Stimulated activated CD8-positive, alpha-beta memory T cell treated with anti-CD3 and anti-CD28 coated beads, Interleukin-4, amount 100 ng/mL, for 48 hours (primary cell): ENCODE measurements around the gene TBC1D32.
"Not testable (repeated sequence)": the region's sequence is repeated elsewhere in the genome, so short reads cannot be mapped to it uniquely, and the experiment has no call there.

Experiments used
- DNase-seq: peaks from one replicate; pipeline ENCODE4 v3.0.0-alpha.2; 2020

The TBC1D32 gene

GRCh38 chr6:121216928-121217327 is 117.4 kb downstream of the TBC1D32 start:
- no peak for DNase-seq

DNA sequence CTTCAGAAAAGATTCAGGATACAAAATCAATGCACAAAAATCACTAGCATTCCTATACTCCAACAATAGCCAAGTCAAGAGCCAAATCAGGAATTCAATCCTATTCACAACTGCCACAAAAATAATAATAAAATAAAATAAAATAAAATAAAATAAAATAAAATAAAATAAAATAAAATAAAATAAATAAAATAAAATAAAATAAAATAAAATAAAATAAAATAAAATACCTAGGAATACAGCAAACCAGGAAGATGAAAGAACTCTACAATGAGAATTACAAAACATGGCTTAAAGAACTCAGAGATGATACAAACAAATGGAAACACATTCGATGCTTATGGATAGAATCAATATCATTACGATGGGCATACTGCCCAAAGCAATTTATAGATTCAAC is 120.9 kb downstream of the TBC1D32 start:
- DNase-seq = not testable (repeated sequence)

GRCh38 chr6:121210943-121211342 is 123.3 kb downstream of the TBC1D32 start:
- no peak for DNase-seq

DNA sequence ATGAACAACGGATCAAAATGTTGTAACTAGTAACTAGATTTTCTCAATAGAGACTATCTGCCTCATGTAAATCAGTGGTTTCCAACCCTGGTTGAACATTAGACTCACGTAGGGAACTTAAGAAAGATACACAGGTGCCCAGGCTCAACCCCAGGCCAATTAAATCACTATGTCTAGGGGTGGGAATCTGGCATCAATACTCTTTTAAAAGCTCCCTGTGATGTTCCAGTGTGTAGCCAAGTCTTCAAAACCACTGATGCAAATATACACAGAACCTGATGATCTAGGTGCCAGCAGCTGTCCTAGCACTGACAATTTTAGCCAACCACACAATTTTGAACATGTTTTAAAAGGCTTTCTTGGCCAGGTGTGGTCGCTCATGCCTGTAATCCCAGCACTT is 128.7 kb downstream of the TBC1D32 start:
- no peak for DNase-seq

DNA sequence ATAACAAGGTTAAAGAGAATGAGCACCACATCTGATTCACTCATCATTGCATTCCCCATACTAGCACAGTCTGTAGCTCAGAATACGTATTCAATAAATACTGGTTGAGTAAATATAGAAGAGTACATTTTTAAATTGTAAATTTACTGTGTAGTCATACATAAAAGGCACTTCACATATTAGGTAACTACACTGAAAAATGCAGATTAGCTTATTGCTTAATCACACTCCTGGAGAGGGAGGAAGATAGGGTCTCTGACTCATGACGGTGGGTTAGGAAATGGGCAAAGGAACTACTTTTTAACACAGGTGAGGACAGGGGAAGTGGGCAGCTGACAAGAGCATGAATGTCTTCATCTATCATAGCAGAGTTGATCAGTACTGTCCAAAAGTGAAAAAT is 133.2 kb downstream of the TBC1D32 start:
- no peak for DNase-seq

- not testable (repeated sequence) for DNase-seq
These were observed 138.2 kb downstream of the TBC1D32 start for GRCh38 chr6:121196042-121196441.

DNA sequence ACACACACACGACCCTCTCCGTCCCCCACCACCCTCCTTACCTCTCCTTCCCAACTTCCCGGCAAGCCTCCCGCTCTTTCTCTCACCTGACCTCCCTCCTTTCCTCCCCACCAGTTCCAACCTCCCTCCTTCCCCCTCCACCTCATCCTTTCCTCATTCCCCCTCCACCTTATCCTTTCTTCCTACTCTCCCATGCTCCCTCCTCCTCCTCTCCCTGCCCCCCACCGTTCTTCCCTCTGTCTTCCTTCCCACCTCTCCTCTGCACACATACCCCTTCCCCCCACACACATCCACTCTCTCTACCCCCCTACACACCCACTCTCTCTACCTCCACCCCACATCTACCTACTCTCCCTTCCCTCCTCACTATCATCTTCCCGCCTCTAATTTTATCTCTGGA is 144.2 kb downstream of the TBC1D32 start:
- no peak for DNase-seq

- no peak for DNase-seq
These were observed 145.9 kb downstream of the TBC1D32 start for GRCh38 chr6:121188356-121188755.

- no peak for DNase-seq
These were observed 146.5 kb downstream of the TBC1D32 start for GRCh38 chr6:121187833-121188200.

- no peak for DNase-seq
These were observed 147.0 kb downstream of the TBC1D32 start for GRCh38 chr6:121187200-121187832.

- DNase-seq = no peak
These were observed 150.5 kb downstream of the TBC1D32 start for GRCh38 chr6:121183742-121184141.

DNA sequence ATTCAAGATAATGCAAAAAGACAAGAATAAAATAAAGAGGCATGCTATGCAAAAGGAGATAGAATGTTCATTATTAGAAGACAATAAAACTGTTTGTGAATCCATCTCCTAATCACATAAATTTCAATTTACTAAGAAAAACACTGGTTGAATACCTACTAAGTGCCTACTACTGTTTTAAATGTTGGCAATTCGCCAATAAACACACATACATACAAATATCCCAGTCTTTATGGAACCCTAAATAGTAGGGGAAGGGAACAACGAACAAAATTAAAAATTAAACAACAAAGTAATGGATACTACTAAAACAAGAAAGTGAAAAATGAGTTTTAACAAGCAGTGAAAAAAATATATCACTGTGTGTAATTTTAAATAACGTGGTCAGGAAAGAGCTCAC is 158.5 kb downstream of the TBC1D32 start:
- no peak for DNase-seq

- DNase-seq = not testable (repeated sequence)
These were observed 161.8 kb downstream of the TBC1D32 start for GRCh38 chr6:121172451-121172850.

DNA sequence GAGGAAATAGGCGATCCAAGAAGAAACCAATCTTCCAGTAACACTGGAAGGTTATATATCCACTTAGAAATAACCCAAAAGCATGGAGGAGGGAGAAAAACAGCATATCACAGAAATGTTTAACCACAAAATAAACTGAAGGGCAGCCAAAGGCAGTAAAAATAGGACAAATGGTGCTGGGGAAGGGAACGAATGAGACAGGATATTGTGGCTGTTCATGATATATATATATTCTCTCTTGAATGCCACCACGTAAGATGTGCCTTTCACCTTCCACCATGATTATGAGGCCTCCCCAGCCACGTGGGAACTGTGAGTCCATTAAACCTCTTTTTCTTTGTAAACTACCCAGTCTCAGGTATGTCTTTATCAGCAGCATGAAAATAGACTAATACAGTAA is 162.4 kb downstream of the TBC1D32 start:
- no peak for DNase-seq

DNA sequence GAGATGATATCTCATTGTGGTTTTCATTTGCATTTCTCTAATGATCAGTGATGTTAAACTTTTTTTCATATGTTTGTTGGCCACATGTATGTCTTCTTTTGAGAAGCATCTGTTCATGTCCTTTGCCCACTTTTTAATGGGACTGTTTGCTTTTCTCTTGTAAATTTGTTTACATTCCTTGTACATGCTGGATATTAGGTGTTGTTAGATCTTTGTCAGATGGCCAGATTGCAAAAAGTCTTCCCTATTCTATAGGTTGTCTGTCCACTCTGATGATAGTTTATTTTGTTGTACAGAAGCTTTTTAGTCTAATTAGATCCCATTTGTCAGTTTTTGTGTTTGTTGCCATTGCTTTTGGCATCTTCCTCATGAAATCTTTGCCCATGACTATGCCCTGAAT is 172.4 kb downstream of the TBC1D32 start:
- DNase-seq = no peak

GRCh38 chr6:121160276-121160675 is 174.0 kb downstream of the TBC1D32 start:
- DNase-seq = no peak

- no peak for DNase-seq
These were observed 175.4 kb downstream of the TBC1D32 start for GRCh38 chr6:121158891-121159290.

- no peak for DNase-seq
These were observed 175.8 kb downstream of the TBC1D32 start for GRCh38 chr6:121158438-121158837.

DNA sequence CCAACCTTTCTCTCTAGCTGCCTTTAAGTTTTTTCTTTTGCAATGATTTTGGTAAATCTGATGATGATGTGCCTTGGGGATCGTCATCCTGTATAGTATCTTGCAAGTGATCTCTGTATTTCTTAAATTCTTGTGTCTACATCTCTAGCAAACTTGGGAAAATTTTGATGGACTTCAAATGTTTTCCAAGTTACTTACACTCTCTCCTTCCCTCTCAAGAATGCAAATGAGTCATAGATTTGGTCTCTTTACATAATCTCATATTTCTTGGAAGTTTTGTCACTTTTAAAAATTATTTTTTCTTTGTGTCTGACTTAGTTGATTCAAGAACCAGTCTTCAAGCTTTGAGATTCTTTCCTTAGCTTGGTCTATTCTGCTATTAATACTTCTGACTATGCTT is 176.4 kb downstream of the TBC1D32 start:
- no peak for DNase-seq

DNA sequence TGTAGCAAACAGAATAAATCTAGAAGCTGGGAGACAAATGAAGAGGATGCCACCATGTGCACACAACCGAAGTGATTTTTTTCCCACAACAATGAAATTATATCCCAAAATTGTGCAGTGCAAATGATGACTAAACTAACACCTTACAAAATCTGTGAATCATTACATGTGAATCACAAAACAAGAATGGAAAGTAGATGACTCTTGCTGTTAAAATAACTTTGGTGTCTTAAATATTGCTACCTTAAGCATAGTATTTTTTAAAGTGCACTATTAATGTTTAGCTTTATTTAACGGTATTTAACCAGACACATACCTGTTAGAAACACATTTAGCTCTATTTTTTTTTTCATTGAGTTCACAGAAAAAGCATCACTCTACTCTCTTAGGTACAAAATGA is 190.8 kb downstream of the TBC1D32 start:
- DNase-seq = no peak

- no peak for DNase-seq
These were observed 192.2 kb downstream of the TBC1D32 start for GRCh38 chr6:121142093-121142492.

- no peak for DNase-seq
These were observed 198.9 kb downstream of the TBC1D32 start for GRCh38 chr6:121135425-121135824.

- no peak for DNase-seq
These were observed 199.4 kb downstream of the TBC1D32 start for GRCh38 chr6:121134922-121135321.

- DNase-seq = no peak
These were observed 209.7 kb downstream of the TBC1D32 start for GRCh38 chr6:121124600-121124999.

DNA sequence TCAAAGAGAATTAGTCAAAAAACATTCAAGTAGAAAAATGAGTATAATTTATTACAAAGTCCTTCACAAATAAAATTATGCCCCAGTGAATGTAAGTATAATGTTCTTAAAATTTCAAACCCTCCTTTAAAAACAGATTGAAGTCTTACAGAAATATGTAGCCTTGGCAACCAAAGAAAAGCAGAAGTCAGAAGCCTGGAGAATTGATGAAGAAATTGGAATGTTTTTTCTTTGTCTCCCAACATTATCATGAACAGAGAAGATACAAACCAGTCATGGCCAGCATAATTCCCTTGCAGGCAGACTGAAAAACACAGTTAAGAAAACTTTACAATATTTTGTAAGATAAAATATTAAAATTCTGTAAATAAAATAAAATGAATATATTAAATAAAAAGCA is 221.9 kb downstream of the TBC1D32 start:
- DNase-seq = no peak

DNA sequence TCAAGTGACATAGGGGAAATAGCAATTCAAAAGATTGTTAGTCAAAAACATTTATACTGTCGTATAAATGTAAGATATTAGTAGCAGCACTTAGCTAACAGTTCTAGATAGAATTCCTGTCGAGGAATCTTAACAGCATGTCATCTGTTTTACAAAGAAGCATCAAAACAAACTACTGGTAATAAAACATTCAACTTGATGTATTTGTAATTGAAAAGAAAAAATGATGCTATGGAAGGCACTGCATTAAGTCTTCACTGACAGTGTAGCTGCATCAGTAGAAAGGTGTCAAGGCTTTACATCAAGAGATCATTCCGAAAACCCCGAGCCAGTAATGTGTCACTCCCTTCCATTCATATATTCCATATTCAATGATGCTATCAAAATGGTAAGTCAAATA is 223.5 kb downstream of the TBC1D32 start:
- no peak for DNase-seq
